Hypothalamus (tissue), 51 donors: ENCODE measurements around the gene TLDC2.
"Not testable (repeated sequence)": the region's sequence is repeated elsewhere in the genome, so short reads cannot be mapped to it uniquely, and the experiment has no call there.

Experiments
- DNase-seq, 51 donors: peaks; one replicate each; lab custom pipeline; 2025; lab: John Stamatoyannopoulos, UW

TLDC2 gene

DNA sequence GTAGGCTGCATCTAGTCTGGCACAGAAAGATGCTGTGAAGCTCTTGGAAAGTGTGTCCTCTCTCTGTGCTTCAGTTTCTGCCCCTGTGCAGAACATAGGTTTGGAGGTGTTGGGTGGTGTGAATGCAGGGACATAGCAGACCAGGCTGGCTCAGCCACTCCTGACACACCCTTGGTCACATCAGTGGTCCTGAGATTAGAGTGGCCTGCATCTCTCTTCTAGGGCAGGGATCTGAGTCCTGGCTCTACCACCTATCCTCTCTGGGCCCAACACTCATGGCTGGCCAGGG is 10.1 kb upstream of the TLDC2 start:
- DNase-seq, result no peak

DNA sequence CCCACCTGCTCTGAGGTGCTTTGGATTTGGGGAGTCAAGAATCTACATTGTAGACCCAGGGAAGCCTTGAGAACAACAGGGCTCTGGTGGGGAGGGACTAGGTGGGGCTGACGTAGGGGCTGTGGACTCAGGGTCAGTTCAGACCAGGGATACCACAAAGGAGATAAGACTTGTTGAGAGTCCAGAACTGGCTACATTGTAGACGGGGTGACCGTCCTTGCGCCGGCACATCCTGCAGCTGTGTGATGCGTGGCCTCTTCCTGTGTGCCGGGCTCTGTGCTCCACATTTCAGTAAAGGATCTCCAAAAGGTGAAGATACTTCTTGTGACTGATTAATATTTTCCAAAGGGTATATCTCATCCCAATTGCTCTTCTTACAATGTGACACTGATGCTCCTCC is 9.8 kb upstream of the TLDC2 start:
- no peak for DNase-seq

DNA sequence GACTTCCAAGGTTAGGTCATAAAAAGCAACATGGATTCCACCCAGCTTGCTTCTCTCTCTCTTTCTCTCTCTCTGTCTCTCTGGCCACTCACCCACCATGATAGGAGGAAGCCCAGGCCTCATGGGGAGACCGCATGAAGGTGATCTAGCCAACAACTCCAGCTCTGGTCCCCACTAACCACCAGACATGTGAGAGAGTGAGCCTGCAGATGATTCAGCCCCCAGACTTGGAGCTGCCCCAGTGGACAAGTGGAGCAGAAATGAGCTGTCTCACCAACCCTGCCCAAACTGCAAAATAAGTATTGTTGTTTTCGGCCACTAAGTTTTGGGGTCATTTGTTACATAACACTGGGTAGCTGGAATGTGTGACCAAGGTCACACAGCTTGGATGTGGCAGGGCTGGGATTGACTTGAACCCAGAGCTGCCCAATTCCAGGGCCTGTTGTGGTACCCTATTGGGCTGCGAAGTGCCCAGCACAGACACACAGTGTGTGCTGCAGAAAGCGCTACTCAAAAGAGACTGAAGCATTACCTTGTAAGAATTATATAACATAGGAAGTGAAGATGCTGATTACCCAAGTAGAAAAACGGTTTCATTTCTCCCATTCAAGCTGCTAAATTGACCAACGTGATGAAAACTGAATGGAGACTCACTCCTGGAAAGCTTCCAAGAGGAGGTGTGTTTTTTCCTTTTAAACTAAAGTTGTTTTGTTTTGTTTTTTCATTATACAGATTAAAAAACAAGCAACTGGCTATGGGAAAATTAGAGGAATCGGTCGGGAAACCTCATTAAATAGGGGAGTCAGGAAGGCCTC is 9.1 kb upstream of the TLDC2 start:
- peak in 5 of 51 donors; percentile 9 to 30 (median 20) for DNase-seq

DNA sequence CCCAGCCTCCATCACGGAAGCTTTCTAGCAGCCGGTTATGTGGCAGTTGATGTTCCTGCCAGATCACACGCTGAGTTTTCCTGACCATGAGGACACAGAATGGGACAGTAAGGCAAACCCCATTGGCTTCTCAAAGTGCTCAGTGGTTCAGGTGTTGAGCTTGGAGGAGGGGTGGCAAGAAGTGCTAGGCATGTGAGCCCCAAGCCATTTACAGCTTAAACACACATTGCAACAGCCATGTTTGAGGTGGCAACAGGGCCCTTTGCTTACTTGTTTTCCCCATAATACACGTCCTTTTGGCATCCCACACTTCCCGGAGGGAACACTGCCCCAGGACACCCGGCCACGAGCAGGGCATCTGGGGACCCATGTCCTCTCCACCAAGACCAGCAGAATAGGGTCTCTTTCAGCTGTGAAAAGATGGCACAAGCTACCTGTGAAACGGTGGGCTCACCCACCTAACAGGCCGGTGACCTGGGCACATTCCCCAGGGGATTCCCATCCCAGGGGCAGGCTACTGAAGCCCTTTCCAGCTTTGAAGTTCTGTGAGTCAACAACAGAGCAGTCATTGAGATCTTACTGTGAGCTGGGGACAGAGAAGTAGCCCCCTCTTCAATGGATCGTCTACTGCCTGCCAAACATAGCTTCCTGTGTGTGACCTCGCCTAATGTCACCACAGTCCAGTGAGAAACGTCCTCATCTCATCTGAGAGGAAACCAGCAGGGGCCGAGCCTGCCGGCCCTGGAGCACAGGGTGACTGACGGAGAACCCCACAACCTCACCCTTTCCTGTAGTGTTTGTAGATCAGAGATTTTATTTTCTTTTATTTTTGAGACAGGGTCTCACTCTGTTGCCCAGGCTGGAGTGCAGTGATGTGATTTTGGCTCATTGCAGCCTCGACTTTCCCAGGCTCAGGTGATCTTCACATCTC is 4.0 kb upstream of the TLDC2 start:
- DNase-seq, result no peak

DNA sequence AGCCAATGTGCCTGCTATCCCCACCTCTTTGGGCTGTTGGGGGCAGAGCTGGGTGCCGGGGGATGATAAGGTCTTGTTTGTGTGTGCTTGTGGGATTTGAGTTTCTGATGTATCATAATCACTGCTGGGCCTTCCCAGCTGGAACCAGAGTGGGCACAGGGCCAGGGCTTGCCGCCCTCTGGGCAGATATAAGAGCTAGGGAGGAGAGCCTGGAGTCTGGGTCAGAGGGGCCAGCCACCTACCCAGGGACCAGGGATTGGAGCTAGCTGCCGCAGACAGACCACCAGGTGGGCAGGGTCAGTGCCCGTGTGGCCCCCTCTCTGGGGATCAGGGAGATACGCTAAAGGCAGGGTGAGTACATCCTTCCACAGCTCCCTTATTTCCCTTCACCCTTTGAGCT is 3.1 kb upstream of the TLDC2 start:
- DNase-seq, result no peak

DNA sequence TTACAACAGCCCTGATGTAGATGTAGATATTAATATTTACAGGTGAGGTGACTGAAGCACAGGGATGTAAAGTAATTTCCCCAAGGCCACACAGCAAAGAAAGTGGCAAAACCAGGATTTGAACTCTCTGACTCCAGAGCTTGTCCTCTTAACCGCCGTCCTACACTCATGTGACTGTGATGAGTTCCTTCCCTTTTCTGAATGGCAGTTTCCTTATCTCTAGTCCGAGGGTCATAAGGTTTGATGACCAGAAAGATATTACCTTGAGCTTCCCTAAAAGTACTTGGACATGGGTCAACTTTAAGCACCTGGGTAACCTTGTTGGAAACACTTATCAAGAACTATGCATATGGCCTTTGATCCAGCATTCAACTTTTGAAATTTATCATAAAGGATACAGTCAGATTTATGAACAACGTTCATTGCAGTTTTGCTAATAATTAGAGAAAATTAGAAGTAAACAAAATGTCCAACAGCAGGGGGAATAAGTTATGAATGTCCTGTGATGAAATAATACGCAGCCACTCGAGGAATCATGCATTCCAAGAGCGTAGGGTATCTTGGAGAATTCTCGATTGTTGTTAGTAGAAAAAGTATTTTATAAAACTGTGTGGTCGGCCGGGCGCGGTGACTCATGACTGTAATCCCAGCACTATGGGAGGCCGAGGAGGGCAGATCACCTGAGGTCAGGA is 2.3 kb upstream of the TLDC2 start:
- DNase-seq, result no peak

DNA sequence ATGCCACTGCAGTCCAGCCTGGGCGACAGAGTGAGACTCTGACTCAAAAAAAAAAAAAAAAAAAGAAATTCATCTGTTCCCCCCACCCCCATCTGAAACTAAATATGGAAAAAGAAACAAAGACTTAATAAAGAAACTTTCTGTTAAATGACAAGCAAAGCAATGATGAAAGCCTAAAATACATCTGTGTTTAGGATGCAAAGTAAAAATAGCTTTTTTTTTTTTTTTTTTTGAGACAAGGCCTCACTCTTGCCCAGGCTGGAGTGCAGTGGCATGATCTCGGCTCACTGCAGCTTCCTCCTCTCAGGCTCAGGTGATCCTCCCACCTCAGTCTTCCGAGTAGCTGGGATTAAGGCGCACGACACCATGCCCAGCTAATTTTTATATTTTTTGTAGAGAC is 845 bp upstream of the TLDC2 start:
- not testable (repeated sequence) for DNase-seq

DNA sequence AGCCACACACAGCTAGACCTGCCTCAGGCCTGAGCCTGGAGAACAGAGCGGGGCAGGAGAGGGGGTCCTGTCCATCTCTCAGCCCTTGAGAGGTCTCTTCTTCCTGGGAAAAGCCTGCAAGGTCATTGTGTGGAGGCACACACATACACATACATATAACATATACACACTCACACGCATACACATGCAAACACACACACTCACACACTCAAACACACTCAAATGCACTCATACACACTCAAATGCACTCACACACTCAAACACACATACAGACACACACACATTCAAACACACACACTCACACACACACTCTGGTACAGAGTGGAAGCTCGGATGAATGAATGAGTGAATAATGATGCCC is 515 bp downstream of the TLDC2 start:
- no peak for DNase-seq

DNA sequence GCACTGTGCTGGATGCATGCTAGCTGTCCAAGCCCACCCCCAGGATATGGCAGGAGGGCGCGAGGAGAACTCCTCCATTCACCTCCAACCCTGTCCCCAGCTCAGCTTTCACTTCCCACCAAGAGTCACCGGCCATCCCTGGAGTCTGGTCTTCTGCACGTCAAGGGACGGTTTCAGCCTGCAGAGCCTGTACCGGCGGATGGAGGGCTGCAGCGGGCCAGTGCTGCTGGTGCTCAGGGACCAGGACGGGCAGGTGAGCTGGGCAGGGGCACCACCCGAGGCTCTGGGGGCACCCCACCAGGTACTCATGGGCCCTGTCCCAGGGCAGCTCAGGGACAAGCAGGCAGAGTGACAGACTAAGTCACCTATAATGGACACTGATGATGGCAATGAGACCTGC is 3.0 kb downstream of the TLDC2 start:
- DNase-seq, result no peak

DNA sequence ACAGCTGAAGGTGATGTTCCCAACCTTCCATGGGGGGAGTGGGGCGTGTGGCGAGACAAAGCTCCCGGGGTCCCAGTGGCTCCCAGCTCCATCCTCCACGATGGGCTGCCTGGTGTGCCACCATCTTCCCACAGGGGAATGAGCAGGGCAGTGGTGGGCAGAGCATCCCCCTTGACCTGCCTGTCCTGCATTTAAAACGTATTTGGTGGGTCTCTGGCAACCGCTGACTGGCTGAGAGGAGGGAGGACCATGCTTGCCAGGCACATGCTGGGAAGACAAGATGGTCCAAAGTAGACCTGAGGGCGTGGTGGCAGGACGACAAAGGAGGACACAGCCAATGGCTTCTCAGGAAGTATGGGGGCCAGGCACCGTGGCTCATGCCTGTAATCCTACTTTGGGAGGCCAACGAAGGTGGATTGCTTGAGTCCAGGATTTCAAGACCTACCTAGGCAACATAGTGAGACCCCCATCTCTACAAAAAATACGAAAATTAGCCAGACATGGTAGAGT is 4.9 kb downstream of the TLDC2 start:
- DNase-seq, result no peak

DNA sequence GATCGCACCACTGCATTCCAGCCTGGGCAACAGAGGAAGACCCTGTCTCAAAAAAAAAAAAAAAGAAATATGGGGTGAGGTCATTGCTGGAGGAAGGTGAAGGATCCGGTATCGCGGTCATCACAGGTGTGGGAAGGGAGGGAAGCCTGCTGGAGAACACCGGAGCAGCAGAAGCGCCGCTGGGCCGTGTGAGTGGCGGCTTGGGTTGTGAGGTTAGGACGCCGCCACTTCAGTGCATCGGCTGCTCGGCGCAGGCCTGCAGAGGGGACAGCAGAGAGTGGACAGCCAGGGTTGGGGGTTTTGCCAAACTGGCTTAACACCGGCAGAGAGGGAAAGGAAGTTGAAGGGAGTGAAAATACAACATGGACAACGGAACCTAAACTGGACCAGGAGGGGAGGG is 5.4 kb downstream of the TLDC2 start:
- DNase-seq, result no peak

DNA sequence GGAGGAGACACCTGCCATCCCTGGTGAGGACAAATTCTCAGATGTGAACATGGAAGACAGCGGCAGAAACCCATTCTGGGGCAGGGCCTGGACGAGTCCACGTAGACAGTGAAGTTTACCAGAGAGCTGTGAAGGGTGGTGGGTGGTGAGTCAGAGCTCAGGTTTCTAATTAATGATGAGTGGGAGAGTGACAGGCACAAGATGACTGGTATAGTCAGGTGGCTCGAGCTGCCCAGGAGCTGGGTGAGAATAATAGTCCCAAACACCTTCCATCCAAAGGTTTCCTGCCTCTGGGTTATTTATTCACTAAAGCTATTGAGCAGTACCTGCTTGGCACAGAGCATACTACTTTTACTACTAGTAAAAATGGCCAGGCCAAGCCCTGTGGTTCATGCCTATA is 6.0 kb downstream of the TLDC2 start:
- no peak for DNase-seq

DNA sequence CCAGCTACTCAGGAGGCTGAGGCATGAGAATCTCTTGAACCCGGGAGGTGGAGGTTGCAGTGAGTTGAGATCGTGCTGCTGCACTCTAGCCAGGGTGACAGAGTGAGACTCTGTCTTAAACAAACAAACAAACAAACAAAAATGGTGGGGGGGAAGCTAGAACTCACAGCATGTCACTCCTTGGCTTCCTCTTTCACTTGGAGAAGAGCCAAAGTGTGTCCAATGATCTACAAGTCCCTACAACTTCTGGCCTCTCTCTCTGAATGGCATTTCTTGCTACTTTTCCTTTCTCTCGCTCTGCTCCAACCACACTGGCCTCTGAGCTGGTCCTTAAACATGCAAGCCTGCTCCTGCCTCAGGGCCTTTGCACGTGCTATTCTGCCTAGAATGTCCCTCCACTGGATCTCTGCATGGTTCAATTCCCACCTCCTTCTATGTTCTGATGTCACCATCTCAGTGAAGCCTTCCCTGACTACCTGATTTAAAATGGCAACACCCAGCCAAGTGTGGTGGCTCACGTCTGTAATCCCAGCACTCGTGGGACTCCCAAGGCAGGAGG is 8.1 kb downstream of the TLDC2 start:
- DNase-seq, result no peak

DNA sequence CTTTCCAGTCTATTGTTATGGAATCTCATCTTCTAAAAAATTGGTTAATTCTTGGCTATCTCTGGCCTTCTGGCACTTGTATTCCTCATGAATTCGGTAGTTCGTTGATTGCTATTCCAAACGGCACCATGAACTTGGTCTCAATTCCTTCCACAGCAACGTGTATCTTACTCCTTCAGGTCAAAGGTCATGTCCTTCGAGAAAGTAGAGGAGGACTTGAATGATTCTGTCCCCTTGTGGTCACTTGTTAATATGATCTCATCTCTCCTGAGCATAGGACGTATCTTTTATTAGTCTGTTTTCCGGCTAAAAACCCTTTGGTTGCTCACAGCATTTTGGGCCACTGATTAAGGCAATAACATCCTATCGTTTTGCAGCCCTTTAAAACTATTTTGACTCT is 9.4 kb downstream of the TLDC2 start:
- DNase-seq, result no peak

DNA sequence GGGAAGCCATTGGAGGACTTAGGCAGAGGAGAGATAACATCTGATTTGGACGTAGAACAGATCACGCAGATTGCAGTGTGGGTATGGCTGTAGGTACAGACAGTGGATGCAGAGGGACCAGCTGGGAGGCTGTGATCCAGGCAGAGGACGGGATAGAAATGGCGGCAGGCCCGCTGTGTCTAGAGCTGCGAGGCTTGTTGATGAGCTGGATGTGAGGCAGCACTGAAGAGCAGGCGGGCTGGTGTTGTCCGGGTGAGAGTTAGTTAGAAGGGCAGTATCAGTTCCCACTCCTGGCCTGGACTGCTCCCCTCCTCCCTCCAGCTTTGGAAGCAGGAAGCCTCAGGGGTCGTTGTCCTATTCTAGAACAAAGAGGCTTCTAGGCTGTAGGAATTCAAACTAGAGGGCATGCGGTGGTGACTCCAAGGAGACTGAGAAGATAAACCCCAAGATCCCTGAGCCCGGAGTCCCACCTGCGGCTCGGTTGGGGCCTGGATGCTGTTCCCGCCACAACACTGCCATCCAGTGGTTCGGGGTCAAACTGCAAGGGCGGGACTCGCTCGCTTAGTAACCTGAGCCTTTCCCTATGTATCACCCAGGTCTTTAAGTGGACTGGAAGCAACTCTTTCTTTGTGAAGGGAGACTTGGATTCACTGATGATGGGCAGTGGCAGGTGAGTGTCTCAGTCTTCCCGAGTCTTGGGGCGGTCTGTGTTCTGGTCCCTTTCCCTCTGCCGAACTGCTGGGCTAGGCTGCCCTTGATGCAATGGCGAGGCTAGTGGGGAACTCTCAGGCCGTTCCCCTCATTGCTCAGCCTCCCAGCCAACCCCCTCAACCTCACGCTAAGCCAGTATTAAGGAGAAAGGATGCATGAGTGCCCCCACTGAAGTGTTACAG is 11.2 kb downstream of the TLDC2 start:
- DNase-seq, result peak in 47 of 51 donors; percentile 11 to 85 (median 65)

DNA sequence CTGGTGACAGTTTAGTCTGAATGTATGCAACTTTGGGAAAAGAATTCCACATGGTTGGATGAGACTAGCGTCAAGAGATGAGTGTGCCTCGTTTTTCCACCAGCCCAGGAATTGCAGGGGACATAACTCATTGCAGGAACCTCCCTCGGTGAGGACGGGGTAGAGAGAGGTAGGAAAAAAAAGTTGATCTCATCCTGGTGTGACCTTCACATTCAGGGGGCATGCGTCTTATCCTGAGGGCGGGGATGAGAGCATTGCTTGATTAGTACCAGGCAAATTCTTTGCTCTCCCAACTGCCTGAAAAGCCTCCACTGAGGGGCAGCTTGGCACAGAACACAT is 11.8 kb downstream of the TLDC2 start:
- no peak for DNase-seq

DNA sequence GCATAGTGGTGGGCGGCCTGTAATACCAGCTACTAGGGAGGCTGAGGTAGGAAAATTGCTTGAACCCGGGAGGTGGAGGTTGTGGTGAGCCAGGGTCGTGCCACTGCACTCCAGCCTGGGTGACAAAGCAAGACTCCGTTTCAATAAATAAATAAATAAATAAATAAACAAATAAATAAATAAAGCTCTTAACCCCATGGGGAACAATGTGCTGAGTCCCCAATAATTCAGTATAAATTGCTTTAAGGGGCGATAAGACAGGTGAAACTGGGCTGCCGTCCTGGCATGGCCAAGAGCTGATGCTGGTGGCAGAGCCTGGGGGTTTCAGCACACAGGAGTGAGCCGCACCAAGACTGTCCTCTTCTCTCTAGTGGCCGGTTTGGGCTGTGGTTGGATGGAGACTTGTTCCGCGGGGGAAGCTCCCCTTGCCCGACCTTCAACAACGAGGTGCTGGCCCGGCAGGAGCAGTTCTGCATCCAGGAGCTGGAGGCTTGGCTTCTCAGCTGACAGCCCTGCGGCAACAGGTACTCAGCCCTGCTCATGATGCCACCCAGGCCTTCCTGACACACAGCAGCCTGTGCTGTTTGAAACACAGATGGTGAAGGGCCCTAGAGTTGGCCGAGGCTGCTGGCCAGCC is 13.1 kb downstream of the TLDC2 start:
- no peak for DNase-seq

DNA sequence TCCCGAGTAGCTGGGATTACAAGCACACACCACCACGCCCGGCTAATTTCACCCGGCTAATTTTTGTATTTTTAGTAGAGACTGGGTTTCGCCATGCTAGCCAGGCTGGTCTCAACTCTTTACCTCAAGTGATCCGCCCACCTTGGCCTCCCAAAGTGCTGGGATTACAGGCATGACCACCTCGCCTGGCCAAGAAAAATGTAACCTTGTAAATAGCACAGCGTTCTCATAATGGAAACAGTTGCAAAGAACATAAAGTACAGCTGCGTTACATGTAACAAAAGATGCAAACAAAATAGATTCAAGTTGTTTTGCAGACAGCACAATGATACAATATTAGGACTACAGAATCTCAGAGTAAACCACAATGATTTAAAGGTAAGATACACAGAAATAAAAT is 14.6 kb downstream of the TLDC2 start:
- no peak for DNase-seq

DNA sequence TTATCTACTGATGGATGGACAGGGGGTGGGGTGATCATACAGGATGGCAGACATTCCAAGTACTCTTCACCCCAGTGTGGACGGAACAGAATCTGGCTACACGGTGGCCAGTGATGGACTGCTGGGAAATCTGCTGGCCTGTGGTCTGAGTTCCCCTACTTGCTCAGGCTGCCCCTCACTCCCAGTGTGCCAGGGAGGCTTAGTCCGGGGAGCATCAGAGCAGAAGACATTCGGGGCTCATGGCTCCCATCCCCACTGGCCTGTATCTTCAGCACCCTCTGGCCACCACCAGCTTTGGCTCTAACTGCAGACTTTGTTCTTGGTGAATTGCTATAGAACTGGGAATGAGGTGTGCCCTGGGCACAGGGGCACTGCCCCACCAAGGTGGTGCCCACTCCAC is 15.3 kb downstream of the TLDC2 start:
- DNase-seq, result no peak

DNA sequence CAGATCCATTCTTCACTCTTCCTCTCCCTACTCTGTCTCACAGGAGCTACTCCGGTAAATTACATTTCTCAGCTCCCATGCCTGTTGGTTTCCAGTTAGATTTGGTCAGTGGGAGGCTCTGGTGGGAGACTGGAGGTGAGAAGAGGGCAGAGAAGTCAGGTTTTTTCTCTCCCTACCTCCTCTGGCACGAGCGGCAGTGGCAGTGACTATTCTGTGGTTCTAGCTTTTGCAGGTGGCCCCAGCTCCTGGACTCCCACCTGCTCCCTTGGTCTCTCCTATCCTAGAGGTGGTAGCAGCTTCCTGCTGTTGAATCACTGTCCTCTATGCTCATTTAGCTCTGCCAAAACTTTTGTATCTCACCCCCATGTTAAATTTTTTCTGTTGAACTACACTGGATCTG is 17.9 kb downstream of the TLDC2 start:
- no peak for DNase-seq
